ENCODE data around the gene ELF1.

DNA sequence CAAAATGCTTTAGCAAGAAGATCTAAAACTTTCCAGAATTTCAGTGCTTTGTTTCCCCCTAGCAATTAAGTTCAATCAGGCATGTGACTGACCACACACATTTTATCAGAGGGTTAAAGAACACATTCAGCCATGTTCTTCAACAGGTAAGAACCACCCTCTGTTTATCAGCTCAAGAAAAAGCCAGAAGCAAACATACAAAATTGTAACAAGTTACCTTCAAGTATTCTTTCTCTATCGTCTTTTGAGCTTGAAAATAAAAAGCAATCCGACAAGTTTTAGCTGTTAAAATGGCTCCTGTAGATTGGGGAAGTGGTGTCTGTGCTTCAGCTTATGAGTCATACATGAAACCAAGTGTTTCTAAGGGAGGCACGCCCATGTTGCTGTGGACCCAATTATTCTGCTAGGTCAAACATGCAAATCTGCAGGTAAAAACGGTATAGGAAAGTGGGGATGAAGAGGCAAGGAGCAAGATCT, at the start of gene ELF1:
- TF ChIP-seq, protein P1, sequence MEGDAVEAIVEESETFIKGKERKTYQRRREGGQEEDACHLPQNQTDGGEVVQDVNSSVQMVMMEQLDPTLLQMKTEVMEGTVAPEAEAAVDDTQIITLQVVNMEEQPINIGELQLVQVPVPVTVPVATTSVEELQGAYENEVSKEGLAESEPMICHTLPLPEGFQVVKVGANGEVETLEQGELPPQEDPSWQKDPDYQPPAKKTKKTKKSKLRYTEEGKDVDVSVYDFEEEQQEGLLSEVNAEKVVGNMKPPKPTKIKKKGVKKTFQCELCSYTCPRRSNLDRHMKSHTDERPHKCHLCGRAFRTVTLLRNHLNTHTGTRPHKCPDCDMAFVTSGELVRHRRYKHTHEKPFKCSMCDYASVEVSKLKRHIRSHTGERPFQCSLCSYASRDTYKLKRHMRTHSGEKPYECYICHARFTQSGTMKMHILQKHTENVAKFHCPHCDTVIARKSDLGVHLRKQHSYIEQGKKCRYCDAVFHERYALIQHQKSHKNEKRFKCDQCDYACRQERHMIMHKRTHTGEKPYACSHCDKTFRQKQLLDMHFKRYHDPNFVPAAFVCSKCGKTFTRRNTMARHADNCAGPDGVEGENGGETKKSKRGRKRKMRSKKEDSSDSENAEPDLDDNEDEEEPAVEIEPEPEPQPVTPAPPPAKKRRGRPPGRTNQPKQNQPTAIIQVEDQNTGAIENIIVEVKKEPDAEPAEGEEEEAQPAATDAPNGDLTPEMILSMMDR (IDR thresholded peaks at IDR 0.05): no peak
- peak in 1 of 3 donors; percentile 73 for TF ChIP-seq POLR2AphosphoS5 (IDR thresholded peaks at IDR 0.05)
